SKM-1 (cell line): ENCODE results near the gene LGR4.
"Not testable (repeated sequence)": the region's sequence is repeated elsewhere in the genome, so short reads cannot be mapped to it uniquely, and the experiment has no call there.

Experiments used
- DNase-seq: peaks from one replicate; lab custom pipeline; 2025; ENCODE audit not compliant: unreplicated experiment; lab: John Stamatoyannopoulos, UW

LGR4 gene, protein sequence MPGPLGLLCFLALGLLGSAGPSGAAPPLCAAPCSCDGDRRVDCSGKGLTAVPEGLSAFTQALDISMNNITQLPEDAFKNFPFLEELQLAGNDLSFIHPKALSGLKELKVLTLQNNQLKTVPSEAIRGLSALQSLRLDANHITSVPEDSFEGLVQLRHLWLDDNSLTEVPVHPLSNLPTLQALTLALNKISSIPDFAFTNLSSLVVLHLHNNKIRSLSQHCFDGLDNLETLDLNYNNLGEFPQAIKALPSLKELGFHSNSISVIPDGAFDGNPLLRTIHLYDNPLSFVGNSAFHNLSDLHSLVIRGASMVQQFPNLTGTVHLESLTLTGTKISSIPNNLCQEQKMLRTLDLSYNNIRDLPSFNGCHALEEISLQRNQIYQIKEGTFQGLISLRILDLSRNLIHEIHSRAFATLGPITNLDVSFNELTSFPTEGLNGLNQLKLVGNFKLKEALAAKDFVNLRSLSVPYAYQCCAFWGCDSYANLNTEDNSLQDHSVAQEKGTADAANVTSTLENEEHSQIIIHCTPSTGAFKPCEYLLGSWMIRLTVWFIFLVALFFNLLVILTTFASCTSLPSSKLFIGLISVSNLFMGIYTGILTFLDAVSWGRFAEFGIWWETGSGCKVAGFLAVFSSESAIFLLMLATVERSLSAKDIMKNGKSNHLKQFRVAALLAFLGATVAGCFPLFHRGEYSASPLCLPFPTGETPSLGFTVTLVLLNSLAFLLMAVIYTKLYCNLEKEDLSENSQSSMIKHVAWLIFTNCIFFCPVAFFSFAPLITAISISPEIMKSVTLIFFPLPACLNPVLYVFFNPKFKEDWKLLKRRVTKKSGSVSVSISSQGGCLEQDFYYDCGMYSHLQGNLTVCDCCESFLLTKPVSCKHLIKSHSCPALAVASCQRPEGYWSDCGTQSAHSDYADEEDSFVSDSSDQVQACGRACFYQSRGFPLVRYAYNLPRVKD

DNA sequence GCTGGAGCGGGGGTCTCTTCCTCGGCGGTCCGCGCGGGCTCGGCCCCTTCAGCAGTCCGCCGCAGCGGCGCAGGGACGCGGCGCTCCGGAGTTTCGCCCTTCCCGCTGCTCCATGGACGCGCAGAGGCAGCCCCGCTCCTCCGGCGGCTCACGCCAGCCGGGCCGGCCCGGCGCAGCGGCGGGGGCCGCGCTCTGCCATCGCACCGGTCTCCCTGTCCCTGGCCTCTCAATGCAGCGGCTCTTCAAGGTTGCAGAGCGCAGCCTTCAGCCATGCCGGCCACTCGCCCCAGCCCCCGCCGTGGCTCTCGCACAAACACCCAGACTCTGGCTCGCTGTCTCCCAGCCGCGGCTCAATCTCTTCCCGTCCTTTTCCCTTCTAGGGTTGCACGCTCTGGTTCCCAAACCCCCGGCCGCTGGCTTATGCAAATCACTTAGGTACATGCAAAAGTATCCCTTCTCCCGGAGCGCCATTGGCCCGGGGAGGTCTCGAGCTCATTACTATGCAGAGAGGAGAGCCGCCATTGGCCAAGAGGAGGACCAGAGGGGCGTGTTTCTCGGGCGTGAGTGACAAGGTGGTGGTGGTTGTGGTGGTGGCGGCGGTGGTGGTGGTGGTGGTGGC lies at the start of gene LGR4:
TSS of gene LGR4 (minus strand) at position 393 of the 619 bp plus-strand sequence. CDS start 488 bp downstream, outside the sequence.
- DNase-seq = peak; percentile 90

DNA sequence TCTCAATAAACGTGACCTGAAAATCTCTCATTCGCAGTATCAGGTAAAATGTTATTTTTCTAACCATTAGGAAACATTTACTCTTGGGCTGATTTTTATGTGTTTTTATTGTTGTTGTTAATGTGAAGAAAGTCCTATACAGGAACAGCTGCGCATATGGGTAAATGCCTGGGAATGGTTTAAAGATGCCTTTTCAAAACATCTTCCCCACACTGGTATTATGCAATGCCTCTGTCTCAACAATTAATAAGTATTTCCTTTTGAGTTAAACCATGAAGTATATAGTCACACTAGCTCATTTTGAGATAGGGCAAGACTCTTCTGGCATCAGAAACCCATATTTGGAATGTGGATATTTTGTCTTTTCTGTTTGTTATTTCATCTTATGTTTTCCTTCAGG lies 47.6 kb upstream of the LGR4 start:
- DNase-seq = no peak

DNA sequence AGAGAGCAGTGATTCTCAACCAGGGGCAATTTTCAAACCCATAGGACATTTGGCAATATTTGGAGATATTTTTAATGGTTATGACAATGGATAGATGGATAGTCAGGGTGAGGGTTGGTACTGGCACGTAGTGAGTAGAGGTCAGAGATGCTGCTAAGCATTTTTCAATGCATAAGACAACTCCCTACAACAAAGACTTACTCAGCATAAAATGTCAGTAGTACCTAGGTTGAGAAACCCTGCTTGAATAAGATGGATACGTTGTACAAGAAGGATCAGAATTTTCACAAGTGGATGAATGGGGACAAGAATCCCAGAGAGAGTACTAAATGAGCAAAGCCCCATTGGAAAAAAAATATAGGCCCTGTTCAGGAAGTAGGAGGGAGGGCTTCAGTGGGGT lies 45.9 kb upstream of the LGR4 start:
- DNase-seq = no peak

DNA sequence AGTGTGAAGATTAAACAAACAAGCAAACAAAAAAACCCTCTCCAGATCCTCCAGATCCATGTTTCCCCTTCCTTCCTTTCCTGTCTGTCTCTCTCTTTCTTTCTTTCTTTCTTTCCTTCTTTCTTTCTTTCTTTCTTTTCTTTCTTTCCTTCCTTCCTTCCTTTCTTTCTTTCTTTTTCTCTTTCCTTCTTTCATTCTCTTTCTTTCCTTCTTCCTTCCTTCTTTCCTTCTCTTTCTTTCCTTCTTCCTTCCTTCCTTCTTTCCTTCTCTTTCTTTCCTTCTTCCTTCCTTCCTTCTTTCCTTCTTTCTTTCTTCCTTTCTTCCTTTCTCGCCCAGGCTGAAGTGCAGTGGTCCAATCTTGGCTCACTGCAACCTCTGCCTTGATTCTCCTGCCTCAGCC lies 44.9 kb upstream of the LGR4 start:
- DNase-seq = not testable (repeated sequence)

DNA sequence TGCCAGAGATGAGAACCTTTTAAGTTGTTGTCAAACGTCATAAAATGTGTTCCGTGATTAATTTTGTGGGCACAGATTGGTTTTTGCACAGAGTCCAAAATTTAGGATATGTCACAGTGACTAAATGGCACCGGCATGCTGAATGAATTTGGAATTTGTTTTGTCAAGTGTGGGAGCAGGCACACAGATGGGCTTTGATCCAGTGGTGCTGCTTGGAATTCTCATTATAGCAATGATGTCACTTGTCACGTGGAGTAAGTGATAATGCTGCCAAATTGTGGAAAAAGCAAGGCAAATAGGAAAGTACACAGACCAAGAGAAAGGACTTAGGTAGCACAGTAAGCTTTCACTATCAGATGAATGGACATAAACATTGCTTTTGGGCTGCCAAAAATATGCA lies 42.0 kb upstream of the LGR4 start:
- DNase-seq = no peak

DNA sequence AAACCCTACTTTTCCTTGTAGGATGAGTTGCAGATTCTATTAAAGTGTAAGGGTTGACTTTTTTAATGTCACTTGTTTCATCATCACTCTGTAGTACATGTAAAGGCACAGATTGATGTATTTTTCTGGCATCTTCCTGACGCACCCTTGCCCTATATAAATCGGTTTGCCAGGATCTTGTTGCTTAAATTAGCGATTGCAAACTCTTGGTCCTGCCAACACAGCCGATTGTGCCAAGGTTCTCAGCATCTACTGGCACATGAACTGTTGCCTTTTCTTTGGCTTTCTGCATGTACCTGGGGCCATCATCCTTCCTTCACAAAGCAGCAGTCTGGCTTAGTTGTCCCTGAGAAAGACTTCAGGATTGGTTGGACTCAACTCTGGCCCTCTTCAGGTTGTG lies 41.5 kb upstream of the LGR4 start:
- DNase-seq = no peak

DNA sequence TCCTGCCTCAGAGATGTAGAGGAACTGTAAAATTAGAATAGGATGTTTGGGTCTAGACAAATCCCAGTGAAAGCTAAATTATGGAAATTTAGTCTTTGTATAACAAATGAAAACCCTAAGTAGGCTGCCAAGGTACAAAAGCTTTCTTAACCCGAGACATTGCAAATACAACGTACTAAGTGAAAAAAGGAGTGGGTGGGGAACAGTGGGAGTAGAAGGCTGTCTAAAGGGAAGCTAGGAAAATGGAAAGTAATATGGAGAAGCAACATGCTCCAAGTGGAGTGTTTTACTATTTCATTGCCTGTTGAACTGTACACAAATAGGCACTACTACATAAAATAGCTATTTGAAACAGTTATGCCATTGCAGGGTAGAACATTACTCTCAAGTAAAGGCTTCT lies 40.8 kb upstream of the LGR4 start:
- no peak for DNase-seq

DNA sequence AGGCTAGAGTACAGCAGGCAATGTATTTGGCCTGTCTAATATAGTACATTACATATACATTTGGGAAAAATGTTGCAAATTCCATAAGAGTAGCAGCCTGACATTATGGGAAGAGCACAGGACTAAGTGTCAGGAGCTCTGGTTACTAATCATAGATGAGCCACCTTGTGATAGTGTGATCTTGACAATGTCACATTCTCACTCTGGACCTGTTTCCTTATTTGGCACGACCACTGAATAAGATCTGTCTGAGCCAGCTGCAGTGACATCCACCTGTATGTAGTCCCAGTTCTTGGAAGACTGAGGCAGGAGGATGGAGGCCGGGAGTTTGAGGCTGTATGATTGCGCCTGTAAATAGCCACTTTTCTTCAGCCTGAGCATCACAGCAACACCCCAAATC lies 39.6 kb upstream of the LGR4 start:
- no peak for DNase-seq

DNA sequence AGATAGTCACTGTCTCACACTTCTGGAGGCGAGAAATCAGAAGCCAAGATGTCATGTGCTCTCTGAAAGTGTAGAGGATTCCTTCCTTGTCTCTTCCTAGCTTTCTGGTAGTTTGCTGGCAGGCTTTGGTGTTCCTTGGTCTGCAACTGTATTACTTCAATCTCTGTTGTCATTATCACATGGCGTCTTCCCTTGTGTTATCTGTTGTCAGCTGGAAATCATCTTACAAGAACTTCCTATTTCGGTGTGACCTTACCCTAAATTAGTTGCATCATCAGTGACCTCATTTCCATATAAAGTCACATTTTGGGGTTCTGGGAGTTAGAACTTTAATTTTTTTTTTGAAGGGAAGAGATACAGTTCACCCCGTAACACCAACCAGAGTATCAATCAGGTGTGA lies 37.3 kb upstream of the LGR4 start:
- no peak for DNase-seq

DNA sequence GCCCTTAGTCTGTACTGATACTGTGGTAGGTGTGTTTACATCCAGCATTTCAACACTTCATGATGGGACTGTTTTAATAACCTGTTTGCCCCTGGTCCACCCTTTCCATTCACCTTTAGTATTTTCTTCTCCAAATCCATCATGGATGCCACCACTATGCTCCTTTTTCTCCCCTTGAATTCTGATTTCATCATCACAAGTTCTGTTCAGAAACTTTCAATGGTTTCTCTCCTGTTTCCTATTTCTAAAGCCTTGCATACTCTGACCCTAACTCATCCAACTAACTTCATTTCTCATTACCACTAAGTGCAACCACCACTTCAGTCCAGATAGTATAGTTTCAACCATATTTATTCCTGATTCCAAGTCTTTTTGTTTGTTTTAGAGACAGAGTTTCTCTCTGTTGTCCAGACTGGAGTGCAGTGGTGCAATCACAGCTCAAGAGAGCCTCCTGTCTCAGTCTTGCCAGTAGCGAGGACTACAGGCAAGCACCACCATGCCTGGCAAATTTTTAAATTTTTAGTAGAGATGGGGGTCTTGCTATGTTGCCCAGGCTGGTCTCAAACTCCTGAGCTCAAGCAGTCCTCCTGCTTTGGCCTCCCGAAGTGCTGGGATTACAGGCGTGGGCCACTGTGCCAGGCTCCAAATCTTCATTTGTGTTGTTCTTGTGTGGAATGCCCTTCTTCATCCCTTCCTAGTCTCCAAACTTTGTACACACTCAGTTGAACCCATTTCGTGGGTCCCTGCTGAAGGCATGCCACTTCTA lies 35.1 kb upstream of the LGR4 start:
- DNase-seq = no peak

DNA sequence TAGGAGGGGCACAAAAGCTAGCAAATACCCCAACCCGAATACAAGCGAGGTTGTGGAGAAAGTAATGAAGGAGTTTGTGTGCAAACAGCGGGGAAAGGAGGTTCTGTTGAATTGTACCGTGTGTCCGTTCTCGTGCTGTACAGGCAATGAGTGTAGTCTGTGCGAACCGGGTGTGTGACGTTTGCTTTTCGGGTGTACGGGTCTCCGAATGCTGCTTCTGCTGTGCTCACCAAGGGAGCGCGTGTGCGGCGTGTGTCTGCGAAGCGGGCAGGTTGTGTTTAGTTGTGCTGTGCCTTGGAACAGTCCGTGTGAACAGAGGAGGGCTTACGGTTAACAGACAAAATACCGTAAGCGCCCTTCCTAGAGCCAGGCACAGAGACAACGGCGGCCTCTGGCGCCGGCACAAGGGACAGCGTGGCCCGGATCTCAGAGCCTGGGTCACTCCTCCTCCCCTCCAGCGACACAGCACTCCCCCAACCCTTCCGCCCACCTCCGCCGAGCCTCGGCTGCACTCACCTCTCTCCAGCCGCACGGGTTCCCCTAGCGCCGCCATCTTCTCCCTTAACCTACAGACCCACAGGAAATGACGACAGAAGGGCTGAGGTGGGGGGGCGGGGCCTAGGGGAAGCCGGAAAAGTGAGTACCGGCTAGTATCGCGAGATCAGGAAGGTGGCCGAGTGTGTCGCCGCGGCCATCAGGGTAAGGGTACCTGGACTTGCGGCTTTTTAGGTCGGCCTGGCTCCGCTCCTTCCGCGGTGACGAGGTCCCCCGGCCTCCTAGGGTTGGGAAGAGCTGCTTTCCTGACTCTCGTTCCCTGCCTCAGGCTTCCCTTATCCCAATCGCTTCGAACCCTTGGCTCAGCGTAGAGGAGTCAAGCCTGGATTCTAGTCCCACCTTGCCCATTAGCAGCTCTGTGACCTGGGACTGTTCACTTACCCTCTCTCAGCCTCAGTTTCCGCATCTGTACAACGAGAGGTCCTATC lies 33.9 kb upstream of the LGR4 start, which contains the start of gene LIN7C:
TSS of gene LIN7C (minus strand) at position 570 of the 983 bp plus-strand sequence. CDS start at position 553, 17 bp downstream.
- peak; percentile 96 for DNase-seq

DNA sequence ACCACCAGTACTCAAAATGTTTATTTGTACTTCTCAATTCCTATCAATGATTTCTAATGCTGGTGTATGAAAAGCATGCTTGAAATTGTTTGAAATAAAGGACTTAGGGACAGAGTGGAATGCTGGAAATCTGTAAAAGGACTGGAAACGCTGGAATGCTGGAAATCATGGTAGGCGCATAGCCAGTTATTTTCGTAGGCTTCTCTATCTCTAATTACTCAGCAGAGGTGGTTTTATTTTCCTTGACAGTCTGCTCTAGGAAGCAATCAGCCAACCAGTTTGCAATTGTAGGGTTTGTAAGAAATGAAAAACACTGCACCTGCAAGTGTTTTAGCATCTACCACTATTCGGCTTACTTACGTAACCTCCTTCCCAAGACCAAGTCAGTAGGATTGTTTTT lies 33.2 kb upstream of the LGR4 start:
- no peak for DNase-seq

DNA sequence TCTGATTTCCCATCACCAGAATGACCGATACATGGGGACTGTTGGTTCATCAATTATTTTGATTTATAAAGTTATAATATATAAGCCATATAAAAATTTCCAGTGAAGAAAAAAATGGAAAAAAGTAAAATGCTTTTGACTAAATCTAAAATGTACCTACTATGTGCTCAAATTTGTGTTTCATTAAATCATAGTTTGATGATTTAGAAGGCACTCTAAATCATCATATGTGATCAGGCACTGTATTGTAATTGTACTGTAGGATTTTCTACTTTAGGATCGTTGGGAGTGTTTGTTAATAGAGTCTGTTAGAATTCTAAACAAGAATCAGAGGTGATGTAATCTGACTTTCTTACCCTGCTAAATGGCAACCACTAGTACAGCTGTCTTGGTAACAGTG lies 31.6 kb upstream of the LGR4 start:
- DNase-seq = no peak

DNA sequence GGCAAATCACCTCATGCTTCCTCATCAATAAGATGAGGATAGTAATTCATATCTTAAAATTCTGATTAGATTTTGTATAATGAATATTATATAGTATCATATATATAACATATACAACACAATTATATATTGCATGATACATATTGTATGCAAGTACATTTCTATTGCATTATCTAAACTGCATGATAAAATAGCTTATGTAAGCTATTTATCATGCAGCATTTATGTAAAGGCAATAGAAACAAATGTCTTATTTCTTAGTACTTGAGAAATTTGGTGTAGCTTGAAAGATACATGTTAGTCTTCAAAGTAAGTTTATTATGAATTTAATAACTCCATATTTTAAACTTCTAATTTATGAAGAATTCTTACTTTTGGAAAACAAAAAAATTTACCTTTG lies 28.5 kb upstream of the LGR4 start:
- DNase-seq = no peak

DNA sequence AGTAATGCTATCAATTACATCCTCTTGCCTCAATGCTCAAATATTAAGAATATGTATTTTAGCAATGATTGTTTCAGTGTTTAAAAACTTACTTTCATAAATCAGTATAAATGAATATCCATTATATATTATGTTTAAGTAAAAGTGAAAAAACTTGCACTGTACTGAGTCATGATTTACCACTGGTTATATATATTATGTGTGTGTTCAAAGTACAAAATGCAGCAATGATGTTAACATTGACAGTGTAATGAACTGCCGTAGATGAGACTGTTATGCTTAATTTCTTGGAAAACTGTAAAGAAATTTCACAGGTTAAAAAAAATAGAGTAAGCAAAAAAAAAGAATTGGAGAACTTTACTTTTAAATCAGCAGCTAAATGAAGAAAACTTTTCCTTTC lies 25.3 kb upstream of the LGR4 start:
- DNase-seq = no peak

DNA sequence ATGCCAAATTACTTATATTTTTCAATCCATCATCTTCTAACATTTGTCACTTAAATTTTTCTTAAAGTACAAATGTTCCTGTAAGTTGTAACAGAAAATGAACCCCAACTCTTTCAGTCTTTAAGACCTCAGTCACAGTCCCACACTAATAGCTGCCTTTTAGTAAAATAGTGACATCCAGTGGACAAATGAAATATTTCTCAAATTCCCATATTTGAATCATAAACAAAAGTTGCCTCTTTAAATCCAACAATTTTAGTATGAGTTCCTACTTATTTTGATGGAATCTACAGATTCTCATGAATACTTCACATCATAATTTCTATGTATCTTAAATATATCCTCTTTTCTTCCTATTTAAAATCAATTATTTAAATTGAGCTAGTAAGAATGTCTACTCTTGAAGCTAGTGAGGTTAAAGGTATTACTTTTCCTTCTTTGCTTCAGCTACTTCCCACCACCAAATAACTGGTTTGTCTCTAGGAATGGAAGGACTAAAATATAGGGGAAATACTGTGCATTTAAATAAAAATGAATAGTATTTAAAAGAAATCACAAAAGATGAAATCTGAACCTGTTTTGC lies 24.8 kb upstream of the LGR4 start:
- DNase-seq = no peak

DNA sequence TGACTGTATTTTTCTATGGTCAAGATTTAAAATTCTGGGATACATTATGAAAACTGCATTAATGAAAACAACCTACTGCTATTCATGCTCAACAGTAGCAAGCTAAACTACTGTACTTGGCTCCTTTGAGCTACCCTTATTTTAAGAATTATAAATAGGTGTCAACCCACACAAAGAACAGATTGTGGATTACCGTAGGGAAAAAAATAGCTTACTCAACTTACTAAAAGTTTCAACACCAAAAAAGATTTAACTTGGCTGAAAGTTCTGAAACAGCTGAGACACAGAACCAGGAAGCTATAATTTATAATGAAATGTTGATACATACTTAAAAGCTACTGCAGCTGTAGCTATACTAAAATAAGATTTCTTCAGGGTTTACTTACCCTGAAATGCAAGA lies 23.9 kb upstream of the LGR4 start:
- no peak for DNase-seq

DNA sequence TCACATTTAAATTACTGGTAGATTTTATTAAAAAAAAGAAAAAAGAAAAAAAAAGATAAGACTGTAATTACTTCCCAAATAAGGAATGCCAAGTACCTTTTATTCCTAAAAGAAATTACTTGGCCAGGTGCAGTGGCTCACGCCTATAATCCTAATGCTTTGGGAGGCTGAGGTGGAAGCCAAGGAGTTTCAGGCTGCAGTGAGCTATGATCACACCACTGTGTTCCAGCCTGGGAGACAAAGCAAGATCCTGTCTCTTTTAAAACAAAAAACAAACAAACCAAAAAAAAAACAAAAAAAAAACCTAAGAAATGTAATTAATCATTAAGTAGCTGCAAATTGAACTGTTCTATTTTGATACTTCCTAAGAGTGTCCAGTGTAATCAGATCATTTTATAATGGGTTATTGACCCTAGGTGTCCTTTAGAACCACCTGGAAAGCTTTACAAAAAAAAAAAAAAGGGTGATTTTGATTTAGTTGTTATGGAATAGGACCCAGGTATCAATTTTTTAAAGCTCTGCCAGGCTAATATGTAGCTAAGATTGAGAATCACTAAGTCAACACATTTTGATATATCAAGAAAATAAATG lies 23.2 kb upstream of the LGR4 start:
- no peak for DNase-seq

DNA sequence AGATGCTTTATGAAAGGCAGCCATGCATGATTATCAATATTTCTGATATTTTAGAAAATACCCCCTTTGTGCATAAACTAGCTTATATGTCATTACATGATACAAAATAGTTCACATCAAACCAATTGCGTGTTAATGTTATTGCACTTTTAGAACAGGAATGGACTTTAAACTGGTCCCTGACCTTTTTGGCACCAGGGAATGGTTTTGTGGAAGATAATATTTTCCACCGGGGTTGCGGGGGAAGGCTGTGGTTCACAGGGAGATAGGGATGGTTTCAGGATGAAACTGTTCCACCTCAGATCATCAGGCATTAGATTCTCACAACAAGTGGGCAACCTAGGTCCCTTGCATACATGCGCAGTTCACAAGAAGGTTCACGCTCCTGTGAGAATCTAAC lies 16.5 kb upstream of the LGR4 start:
- DNase-seq = no peak
